Activated naive CD4-positive, alpha-beta T cell (primary cell): ENCODE results near the gene LRRIQ3.

ENCODE experiments used
- DNase-seq, 4 experiments: peaks; one replicate each; lab custom pipeline; 2025; lab: John Stamatoyannopoulos, UW

LRRIQ3 gene

GRCh38 chr1:74107394-74107793 lies 90.6 kb downstream of the LRRIQ3 start:
- DNase-seq, result no peak

GRCh38 chr1:74091371-74091770 lies 106.6 kb downstream of the LRRIQ3 start:
- DNase-seq, result no peak

DNA sequence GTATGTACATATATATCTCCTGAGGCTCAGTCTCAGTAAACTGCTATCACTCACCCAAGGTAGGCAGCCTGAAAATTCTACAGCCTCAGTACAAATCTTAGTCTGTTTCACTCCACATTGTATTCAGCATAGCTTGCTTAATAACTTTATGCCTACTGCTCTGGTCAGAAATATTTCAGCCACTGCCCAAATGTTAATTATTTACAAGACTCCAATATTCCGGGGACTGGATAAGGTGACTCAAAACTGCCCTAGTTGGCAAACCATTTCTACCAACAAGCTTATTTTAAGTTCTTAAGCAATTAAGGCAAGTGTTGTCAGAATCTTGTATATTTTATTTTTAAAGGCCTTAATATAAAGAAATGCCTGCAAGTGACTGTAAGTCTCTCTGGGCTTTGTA lies 114.8 kb downstream of the LRRIQ3 start:
- no peak for DNase-seq

GRCh38 chr1:74065081-74065480 lies 132.9 kb downstream of the LRRIQ3 start:
- DNase-seq, result no peak

- no peak for DNase-seq
Observed at GRCh38 chr1:74057719-74058118, 140.3 kb downstream of the LRRIQ3 start.

DNA sequence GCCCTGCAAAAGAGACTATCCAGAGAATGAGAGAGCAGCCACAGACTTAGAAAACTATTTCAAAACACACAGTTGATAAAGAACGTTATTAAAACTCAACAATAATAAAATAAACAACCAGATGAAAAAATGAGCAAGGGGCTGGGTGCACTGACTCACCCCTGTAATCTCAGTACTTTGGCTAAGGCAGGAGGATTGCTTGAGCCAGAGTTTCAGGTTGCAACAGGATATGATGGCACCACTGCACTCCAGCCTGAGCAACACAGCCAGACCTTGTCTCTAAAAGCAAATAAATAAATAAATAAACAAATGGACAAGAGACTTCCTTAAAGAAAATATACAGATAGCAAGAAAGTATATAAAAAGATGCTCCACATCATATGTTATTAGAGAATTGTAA lies 144.6 kb downstream of the LRRIQ3 start:
- DNase-seq, result no peak

DNA sequence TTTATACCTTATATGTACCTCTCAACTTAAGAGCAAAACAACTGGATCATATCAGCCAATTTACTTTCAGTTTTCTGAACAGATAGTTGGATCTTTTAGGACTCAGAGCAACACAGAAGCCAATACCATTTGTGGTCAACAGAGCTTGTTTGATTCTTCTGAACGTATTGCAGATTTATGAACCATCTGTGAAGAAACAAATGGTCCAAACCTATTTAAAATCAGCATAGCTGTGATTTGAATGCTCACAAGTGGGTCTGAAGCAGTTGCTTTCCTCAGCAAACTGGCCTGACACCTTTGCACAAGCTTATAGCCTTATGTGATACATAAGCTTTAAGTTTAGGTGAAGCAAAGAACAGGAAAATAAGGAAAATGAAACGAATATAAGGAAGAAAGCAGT lies 147.6 kb downstream of the LRRIQ3 start:
- no peak for DNase-seq

DNA sequence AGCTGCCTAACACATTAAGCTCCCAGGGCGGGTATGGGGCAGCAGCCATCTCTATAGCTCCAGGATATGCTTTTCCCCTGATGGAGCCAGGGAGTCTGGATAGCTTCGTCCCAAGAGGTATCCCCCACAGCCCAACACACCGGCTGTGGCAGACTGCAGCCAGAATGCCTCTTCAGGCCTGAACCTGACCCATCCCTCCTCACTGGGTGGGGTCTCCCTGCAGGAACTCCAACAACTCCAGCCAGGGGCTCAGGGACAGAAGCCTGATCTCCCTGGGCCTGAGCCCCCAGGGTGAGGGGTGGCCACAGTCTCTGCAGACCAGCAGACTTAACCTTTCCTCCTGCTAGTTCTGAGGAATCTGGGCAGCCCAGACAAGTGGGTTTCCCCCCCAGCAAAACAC lies 159.9 kb downstream of the LRRIQ3 start:
- DNase-seq, result no peak

DNA sequence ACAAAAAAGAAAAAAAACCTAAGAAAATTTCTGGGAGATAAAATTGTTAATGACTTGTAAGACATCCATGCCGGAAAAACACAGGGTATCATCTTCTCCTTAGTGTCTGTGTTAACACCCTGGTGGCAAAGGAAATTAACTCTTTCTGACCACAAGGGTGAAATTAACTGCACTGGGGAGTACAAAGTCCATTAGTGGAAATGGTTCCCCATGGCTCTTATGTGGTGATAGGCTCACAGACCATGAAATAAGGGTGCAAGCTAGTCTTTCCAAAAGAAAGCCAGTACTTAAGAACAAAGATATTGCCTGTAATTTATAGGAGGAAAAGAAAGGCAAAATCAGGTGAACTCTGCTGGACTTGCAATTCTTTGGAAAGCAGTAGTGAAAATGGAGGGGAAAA lies 185.4 kb downstream of the LRRIQ3 start:
- DNase-seq, result no peak

DNA sequence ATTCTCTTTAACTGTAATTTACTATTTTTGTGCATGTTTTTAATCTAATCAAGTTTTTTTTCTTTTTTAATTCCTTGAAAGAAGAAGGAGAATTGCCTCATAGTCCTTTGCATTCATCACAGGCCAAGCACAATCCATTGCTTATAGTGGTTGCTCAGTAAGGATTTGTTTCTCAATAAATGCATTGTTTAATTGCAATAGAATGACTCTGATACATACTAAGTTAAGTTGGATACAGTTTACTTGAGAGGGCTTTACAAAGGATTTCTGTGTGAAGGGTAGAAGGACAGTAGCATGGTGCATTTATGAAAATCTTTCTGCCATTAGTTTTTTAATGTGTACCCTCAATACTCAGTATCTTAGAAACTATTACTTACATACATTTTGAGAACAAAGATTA lies 186.2 kb downstream of the LRRIQ3 start:
- no peak for DNase-seq

GRCh38 chr1:74010206-74010605 lies 187.8 kb downstream of the LRRIQ3 start:
- no peak for DNase-seq

- DNase-seq, result no peak
Observed at GRCh38 chr1:74005533-74005932, 192.4 kb downstream of the LRRIQ3 start.

DNA sequence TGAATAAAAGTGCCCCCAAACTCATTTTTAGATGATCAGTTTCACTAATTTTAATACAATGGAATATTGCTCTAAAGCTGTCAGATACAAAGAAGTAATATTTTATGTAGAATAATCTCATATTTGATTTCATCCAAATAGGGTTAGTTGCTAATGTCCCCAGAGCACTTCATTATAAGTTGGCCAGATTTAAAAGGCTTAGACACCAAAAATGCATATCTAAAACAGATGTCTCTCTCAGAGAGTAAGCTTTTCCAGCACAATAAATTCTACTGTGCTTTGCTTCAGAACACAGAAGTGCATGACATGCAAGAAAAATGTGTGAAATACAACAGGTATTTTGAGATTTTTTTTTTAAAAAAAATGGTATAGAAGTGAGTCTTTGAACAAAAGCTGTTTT lies 194.2 kb downstream of the LRRIQ3 start:
- DNase-seq, result no peak

GRCh38 chr1:73998348-73998959 lies 199.5 kb downstream of the LRRIQ3 start:
- DNase-seq, result no peak

DNA sequence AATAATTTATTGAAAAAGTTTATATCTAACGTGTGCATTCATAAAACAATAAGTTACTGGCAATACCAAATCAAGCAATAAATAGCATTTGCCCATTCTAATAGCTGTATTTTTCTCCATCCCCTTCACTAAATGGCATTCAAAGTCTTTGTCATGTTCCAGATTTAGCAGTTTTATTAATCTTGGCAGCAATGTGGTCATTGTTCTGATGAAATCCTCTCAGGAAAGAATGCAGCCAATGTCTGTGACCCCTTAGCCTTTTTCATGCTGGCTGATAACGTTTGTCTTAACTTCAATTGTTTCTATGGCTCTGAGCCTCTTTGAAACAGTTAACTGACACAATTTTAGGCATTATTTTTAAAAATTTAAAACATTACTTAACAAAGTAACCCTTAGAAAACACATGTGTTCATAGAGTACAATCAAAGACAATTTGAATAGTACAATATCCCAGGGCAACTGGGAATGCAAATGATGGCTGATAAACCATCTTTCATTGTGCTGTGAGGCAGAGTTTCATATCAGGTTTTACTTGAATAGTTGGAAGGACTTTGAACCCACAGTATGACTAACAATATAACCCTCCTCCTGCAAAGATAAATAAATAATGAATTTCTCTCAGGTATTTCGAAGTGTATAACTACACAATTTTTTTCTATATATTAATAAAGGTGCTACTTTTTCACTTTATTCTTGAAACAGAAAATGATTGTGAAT lies 217.5 kb downstream of the LRRIQ3 start:
- DNase-seq, result no peak

GRCh38 chr1:73979684-73980083 lies 218.3 kb downstream of the LRRIQ3 start:
- no peak for DNase-seq

- no peak for DNase-seq
Observed at GRCh38 chr1:73978964-73979363, 219.0 kb downstream of the LRRIQ3 start.
